Raji (cell line): ENCODE measurements around the gene CLTC.

Experiments
- POLR2A ChIP-seq: IDR thresholded peaks from 2 replicates; pipeline ENCODE4 v1.6.1; 2011; ENCODE audit warnings: low read depth, low read length, control low read depth; ENCODE audit not compliant: insufficient read depth

The CLTC gene

GRCh38 chr17:59627274-59627673 lies 7.6 kb downstream of the CLTC start:
- TF ChIP-seq POLR2A: no peak

GRCh38 chr17:59627770-59628171 lies 8.1 kb downstream of the CLTC start:
- no peak for TF ChIP-seq POLR2A

- TF ChIP-seq POLR2A: no peak
Measured at GRCh38 chr17:59629174-59629573, 9.5 kb downstream of the CLTC start.

- no peak for TF ChIP-seq POLR2A
Measured at GRCh38 chr17:59631276-59631675, 11.6 kb downstream of the CLTC start.

- no peak for TF ChIP-seq POLR2A
Measured at GRCh38 chr17:59632398-59632797, 12.7 kb downstream of the CLTC start.

GRCh38 chr17:59633658-59634359 lies 14.1 kb downstream of the CLTC start:
- no peak for TF ChIP-seq POLR2A

GRCh38 chr17:59634632-59635541 lies 15.2 kb downstream of the CLTC start:
- TF ChIP-seq POLR2A: no peak

- TF ChIP-seq POLR2A: no peak
Measured at GRCh38 chr17:59637611-59638310, 18.1 kb downstream of the CLTC start.

GRCh38 chr17:59638553-59638952 lies 18.9 kb downstream of the CLTC start:
- TF ChIP-seq POLR2A: no peak

GRCh38 chr17:59641799-59642484 lies 22.2 kb downstream of the CLTC start:
- no peak for TF ChIP-seq POLR2A

- no peak for TF ChIP-seq POLR2A
Measured at GRCh38 chr17:59642565-59642964, 22.9 kb downstream of the CLTC start.

- TF ChIP-seq POLR2A: no peak
Measured at GRCh38 chr17:59643159-59644140, 23.8 kb downstream of the CLTC start.

GRCh38 chr17:59647288-59647687 lies 27.6 kb downstream of the CLTC start:
- no peak for TF ChIP-seq POLR2A

GRCh38 chr17:59649886-59650285 lies 30.2 kb downstream of the CLTC start:
- no peak for TF ChIP-seq POLR2A

- TF ChIP-seq POLR2A: no peak
Measured at GRCh38 chr17:59650642-59651041, 30.9 kb downstream of the CLTC start.
